ENCODE data around the gene ARID3C.

- no peak for TF ChIP-seq CTCF (IDR thresholded peaks at IDR 0.05)
- no peak for TF ChIP-seq POLR2A (IDR thresholded peaks at IDR 0.05)
Measured at GRCh38 chr9:34635556-34635955, 6.7 kb upstream of the ARID3C start.
